Measurements from ENCODE around the gene CD19. TPM values are rescaled to one million over a fixed set of nuclear protein-coding genes. Genes with fewer than 3 reads are reported as not detected.

CD19 gene
- total RNA-seq, 4 donors from 2014 or later = 6.3 to 85.8 TPM; not detected in 2

DNA sequence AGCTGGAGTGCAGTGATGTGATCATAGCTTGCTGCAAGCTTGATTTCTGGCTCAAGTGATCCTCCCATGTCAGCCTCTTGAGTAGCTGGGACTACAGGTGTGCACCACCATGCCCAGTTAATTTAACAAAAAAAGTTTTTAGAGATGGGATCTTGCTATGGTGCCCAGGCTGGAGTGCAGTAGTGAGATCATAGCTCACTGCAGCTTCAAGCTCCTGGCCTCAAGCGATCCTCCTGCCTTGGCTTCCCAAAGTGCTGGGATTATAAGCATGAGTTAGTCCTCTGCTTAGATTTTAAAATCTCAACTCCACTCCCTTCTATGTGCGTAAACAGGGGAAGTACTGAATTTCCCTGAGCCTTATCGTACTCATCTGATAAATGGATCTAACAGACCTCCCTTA is 13.1 kb upstream of the CD19 start:
- Histone ChIP-seq H3K27ac (no peak overlapping the region), H3K9me3 (no peaks in the 10 kb centered on the region), H3K36me3 (peaks cover 0 to 69% (median 0%) of the 10 kb centered on the region in 3 donors), H3K27me3 (no peaks in the 10 kb centered on the region), H3K4me1 (peaks cover 0 to 6% (median 0%) of the 10 kb centered on the region in 4 donors), H3K4me3 (no peak overlapping the region)
- TF ChIP-seq POLR2A (IDR thresholded peaks at IDR 0.05) = no peak
- TF ChIP-seq, protein P1, sequence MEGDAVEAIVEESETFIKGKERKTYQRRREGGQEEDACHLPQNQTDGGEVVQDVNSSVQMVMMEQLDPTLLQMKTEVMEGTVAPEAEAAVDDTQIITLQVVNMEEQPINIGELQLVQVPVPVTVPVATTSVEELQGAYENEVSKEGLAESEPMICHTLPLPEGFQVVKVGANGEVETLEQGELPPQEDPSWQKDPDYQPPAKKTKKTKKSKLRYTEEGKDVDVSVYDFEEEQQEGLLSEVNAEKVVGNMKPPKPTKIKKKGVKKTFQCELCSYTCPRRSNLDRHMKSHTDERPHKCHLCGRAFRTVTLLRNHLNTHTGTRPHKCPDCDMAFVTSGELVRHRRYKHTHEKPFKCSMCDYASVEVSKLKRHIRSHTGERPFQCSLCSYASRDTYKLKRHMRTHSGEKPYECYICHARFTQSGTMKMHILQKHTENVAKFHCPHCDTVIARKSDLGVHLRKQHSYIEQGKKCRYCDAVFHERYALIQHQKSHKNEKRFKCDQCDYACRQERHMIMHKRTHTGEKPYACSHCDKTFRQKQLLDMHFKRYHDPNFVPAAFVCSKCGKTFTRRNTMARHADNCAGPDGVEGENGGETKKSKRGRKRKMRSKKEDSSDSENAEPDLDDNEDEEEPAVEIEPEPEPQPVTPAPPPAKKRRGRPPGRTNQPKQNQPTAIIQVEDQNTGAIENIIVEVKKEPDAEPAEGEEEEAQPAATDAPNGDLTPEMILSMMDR (IDR thresholded peaks at IDR 0.05) = no peak
- no peak for DNase-seq

DNA sequence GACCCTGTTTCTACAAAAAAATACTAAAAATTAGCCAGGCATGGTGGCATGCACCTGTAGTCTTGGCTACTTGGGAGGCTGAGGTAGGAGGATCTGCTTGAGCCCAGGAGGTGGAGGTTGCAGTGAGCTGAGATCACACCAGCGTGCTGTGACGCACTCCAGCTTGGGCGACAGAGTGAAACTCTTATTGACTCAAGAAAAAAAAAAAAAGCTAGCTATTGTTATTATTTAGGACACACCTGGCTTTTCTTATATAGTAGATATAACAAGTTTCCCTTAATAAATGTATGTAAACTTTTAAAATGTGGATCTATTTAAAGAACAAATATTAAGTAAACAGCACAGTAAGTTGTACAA is 8.6 kb upstream of the CD19 start:
- H3K4me3 ChIP-seq = peak overlapping the region in 2 of 4 donors; percentile 1 to 80
- peaks cover 0 to 30% (median 0%) of the 10 kb centered on the region in 3 donors for H3K36me3 ChIP-seq
- no peak for DNase-seq
- H3K9me3 ChIP-seq = no peaks in the 10 kb centered on the region
- peaks cover 0 to 7% (median 5%) of the 10 kb centered on the region in 4 donors for H3K4me1 ChIP-seq
- H3K27me3 ChIP-seq = no peaks in the 10 kb centered on the region
- TF ChIP-seq, protein P1 (IDR thresholded peaks at IDR 0.05) = no peak
- no peak for TF ChIP-seq POLR2A (IDR thresholded peaks at IDR 0.05)
- H3K27ac ChIP-seq = peak overlapping the region; percentile 97 to 99 (median 98)

DNA sequence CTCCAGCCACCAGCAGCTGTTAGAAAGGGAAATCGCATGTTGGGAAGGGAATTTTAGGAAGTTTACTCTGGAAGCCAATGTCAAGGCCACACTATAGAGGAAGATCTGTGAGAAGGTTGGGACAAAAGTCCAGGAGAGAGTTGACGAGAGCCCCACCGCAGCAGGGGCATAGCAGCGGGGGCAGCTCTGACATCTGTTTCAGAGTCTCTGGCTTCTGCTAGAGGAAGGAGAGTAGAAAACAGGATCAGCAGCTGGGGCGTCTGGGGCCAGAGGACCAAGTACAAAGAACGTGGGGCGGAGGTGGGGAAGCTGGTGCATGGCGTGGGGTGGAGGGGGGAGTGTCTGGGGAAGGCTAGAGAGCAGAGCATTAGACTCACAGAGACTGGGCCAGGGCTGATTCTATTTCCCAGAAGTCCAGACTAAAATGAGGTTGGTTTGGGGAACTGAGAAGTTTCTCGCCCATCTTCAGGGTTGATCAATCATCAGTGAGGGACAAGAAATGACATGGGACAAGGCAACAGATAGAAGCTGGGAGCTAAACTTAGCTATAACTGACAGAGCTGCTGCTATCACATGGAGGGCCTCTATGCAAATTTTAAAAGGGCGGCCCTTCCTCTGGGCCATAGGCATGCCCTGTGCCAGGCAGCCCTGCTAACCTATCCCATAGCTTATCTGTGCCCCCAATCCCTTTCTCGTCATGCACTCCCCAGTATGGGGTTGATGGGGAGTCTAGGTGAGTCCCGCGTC is 7.9 kb upstream of the CD19 start:
- peak overlapping the region; percentile 80 to 94 (median 83) for H3K4me3 ChIP-seq

DNA sequence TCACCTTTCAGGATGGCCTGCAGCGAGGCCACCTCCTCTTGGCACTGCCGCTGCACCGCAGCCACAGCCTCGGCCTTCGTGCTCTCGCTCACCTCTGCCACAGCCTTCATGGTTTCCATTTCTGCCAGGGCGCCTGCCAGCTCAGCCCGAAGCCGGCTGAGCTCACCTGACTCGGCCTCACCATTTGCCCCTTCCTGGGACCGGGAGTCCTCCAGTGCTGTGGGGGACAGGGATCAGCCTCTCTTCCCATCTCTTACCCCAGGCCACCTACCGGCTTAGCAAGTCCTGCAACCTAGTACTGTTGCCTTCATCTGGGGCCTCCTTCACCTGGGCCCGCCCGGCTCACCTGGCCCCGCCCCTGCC is 7.4 kb upstream of the CD19 start:
- TF ChIP-seq POLR2A (IDR thresholded peaks at IDR 0.05) = peak; percentile 50 to 85
- TF ChIP-seq, protein P1 (IDR thresholded peaks at IDR 0.05) = peak in 3 of 6 experiments; percentile 57 to 65 (median 62)
- no peak for DNase-seq
- H3K4me3 ChIP-seq = peak overlapping the region; percentile 80 to 94 (median 83)
- H3K27ac ChIP-seq = peak overlapping the region; percentile 97 to 99 (median 98)
- no peaks in the 10 kb centered on the region for H3K9me3 ChIP-seq
- H3K36me3 ChIP-seq = peaks cover 0 to 19% (median 0%) of the 10 kb centered on the region in 3 donors
- H3K4me1 ChIP-seq = peaks cover 0 to 7% (median 5%) of the 10 kb centered on the region in 4 donors
- no peaks in the 10 kb centered on the region for H3K27me3 ChIP-seq

More for the DNA sequence above, 7.9 kb upstream of the CD19 start:
- peak; percentile 79 to 88 (median 81) for DNase-seq
- Histone ChIP-seq H3K27ac (peak overlapping the region; percentile 97 to 99 (median 98)), H3K36me3 (peaks cover 0 to 24% (median 0%) of the 10 kb centered on the region in 3 donors), H3K27me3 (no peaks in the 10 kb centered on the region), H3K4me1 (peaks cover 0 to 7% (median 5%) of the 10 kb centered on the region in 4 donors), H3K9me3 (no peaks in the 10 kb centered on the region)
- TF ChIP-seq POLR2A (IDR thresholded peaks at IDR 0.05) = peak in 1 of 2 donors; percentile 25
- TF ChIP-seq, protein P1 (IDR thresholded peaks at IDR 0.05) = no peak

DNA sequence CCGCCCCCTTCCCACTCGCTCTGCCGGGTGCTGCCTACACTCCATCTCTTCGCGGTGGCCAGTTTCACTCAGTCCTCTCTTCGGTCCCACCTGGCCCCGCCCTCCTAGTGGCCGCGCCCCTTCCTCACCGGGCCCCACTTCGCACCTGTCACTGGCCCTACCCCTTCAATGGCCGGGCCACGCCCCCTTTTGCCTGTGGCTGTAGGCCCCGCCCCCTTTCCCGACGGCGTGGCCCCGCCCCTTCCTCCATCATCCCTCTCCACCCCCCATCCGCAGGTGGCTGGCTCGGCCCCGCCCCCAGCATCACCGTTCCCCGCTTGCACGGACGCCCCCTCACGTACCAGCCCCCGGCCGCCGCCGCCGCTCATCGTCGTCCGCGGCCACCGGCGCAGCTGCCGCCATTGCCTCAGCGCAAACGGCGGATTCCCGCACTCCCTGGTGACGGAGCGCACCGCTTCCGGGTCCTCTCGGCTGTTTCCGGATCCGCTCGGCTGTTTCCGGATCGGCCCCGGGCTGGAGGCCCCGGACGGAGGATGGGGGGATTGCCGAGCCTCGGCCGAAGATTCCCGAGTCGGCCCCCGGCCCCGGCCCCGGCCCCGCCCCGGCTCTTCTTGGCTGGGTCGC is 6.9 kb upstream of the CD19 start, which contains the start of gene RABEP2:
RABEP2 (minus strand) TSS at position 477 of the 624 bp plus-strand sequence; CDS start at position 402, 75 bp downstream.
- Histone ChIP-seq H3K4me1 (peaks cover 0 to 7% (median 5%) of the 10 kb centered on the region in 4 donors), H3K27me3 (no peaks in the 10 kb centered on the region), H3K9me3 (no peaks in the 10 kb centered on the region), H3K36me3 (peaks cover 0 to 14% (median 0%) of the 10 kb centered on the region in 3 donors), H3K27ac (peak within 1 kb of the TSS; percentile 97 to 99 (median 98)), H3K4me3 (peak within 1 kb of the TSS; percentile 80 to 94 (median 83))
- peak in 1 of 2 donors; percentile 27 for TF ChIP-seq POLR2A (IDR thresholded peaks at IDR 0.05)
- TF ChIP-seq, protein P1 (IDR thresholded peaks at IDR 0.05) = no peak
- peak; percentile 99 for DNase-seq
